HG03097 (cell line): ENCODE measurements around the gene ANKRD11.

ENCODE experiments used
- ATAC-seq: cut with Tn5 transposase; IDR thresholded peaks from one replicate; pipeline ENCODE4 v1.9.1; 2021; ENCODE audit not compliant: unreplicated experiment, low FRiP score

Gene ANKRD11

GRCh38 chr16:89291363-89291762 is 199.0 kb downstream of the ANKRD11 start:
- ATAC-seq, result no peak

GRCh38 chr16:89290887-89291286 is 199.5 kb downstream of the ANKRD11 start:
- no peak for ATAC-seq

GRCh38 chr16:89290472-89290871 is 199.9 kb downstream of the ANKRD11 start:
- ATAC-seq, result no peak

GRCh38 chr16:89289428-89290395 is 200.6 kb downstream of the ANKRD11 start:
- no peak for ATAC-seq

DNA sequence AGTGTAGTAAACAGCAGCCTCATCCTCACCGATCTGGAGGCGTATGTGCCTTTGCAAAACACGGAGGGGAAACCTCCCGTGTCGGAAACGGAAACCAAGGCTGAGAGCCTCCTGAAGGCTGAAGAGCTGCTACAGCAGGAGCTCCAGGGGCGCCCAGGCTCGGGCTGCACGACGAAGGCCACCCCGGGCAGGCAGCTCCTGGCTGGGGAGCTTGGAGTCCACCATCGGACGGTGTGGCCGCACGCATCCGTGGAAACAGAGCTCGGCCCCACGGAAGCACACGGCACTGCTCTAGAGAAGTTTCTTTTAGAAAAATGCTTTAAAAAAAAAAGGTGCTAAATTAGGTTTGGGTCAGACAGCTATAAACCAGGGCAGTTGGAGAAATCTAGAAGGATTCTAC is 201.4 kb downstream of the ANKRD11 start:
- no peak for ATAC-seq

DNA sequence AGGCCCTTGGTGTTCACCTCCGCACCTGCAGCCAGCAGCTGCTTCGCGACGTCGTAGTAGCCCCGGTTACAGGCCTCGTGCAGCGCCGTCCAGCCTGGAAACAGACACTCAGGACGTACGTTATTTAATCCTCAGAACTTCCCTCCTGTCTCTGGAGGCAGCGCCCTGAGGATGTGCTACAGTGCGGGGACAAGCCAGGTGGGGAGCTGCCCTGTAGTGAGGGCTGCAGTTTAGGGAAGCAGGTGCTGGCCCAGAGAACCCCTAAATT is 201.8 kb downstream of the ANKRD11 start:
- ATAC-seq, result no peak

DNA sequence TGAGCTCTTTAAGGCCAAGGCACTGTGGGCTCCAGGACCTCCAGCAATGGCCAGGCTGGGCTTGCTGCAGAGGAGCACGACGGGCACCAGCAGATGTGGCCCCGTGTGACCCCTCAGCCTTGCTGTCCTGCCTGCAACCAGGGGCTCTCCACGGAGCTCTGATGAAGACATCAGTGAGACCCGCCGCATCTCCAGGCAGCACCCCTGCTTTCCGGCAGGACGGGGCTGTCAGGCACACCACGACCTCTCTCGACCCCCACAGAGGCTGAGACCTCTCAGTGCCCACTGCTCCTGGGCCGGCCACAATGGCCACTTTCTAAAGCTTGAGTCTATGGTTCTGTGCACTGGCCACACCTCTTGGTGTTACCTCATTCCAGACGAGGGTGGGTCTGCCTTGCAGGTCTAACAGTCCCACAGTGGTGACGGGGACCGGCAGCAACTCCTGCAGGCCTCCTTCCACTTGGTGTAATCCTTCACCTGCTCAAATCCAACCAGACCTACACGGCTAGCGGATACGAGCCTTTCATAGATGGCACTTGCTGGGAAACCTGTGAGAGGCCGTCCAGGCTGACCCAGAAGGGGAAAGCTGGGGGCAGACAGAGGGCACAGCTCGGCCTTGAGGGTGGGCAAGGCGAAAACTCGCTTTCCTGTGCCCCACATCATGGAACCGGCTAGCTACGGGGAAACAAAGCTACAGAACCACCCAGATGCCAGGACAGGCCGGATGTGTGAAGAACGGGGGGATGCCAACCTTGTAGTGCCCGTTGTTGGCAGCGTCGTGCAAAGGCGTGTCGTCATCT is 202.4 kb downstream of the ANKRD11 start:
- ATAC-seq, result no peak

DNA sequence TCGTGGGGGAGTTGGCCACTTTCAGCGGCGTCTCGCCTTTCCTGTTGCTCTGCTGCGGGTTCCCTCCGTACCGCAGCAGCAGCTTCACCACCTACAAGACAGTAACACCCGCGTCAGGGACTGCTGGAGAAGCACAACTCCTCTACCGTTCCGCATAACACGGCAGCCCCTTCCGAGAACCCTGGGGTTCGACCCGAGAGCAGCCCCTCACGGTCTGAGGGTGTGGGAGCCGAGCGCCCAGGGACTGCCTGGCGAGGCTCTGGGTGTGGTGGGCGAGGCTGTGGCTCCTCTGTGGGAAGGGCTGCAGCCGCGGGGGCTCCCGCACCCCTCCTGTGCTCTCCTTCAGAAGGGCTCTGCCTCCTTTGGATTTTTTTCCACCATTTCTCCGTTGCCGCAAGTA is 204.3 kb downstream of the ANKRD11 start:
- ATAC-seq, result no peak

DNA sequence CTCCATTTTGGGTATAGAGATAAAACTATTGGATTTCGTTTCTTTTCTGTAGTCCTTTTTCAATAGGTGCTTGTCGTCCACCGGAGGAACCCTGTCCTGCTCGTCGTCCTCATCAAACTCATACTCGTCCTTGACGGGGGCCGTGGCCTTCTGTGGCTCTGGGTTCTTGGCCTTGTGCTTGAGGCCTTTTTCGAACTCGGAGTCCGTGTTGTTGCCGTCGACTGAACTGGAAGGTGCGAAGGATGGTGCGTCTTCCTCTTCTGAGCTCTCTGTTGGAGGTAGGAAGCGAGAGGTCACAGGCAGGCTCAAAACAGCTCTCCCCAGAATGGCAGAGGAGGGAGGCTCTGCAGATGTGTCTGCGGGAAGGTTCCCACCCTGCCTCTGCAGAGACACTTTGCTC is 205.0 kb downstream of the ANKRD11 start:
- ATAC-seq, result no peak

- no peak for ATAC-seq
These were observed 206.9 kb downstream of the ANKRD11 start for GRCh38 chr16:89283449-89283848.

DNA sequence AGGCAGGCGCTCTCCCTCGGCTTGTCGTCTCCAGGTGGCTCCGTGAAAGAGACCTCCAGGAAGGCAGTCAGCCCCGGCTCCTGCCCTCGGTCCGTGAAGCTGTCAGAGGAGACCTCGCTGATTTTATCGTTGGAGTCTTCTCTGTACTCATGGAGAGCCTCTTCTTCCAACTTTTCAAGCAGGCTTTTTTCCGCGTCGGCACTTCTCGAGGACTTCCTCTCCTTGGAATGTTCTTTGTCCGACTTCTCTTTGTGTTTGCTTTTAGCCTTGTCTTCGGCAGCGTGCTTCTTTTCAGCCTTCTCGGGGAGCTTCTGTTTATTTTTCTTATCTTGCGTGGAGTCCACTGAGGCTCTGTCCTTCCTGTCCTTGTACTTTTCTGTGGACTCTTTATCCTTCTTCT is 207.8 kb downstream of the ANKRD11 start:
- ATAC-seq, result no peak

DNA sequence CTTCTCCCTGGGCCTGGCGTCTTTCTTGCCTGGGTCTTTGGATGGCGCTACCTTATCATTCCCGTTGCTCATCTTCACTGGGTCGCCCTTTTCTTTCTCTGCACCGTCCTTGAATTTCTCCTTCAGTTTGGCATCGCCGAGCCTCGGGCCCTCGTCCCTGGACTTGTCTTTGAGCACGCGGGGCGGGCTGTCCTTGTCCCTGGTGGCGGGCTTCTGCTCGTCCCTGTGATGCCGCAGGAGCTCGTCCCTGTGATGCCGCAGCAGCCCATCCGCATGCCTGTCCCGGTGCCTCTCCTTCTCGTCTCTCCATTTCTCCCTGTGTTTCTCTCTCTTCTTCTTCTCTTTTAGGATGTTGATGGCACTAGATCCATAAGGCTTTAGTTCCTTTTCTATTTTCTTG is 208.5 kb downstream of the ANKRD11 start:
- no peak for ATAC-seq

DNA sequence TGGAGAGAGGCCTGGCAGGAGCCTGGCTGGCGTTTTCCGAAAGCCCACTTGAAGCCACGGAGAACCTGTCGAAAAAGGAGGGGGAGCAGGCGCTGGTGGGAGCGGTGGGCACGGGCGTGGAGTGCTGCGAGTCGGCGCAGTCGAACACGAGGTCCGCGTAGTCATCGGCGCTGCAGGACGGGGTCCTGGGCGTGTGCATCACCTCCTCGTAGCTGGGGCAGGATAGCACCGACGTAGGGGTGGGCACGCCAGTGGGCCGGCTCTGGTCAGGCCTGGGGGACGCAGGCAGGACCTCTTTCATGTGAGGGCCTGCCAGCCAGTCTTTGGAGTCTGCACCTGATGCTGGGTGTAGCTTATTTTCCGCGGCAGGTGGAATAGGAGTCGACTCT is 209.2 kb downstream of the ANKRD11 start:
- no peak for ATAC-seq

GRCh38 chr16:89280546-89281188 is 209.7 kb downstream of the ANKRD11 start:
- ATAC-seq, result no peak

DNA sequence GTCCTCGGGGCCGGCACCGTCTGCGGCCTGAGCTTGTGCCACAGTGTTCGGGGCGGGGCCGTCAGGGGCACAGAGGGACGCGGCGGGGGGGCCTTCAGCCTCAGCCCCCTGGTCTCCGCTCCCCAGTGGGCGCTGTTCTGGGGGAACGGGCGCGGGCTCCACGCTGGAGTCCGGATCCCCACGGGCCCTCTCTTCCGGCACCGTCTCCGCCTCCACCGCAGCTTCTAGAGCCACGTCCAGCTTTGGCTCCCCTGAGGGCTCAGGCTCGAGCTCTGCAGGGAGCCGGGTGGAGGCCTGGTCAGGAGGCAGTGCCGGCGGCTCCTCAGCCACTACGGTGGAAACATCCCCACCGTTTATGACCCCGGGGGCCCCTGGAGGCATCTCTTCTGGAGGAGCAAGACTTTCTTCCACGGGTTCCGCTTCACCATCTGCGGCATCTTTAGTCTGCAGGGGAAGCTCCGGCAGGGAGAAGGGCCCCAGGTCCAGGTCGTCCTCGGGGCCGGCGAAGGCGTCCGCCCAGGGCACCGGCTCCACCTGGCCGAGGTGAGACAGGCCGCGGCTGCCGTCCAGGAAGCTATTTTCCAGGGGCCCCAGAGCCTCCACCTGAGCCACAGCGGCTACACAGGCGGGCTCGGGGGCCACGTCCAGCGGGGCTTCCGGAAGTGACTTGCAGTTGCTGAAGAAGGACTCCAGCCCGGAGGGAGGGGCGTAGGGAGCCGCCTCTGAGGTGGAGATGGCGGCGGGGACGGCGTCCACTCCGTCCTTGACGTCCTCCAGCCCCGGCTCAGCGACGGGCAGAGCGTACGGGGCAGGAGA is 210.5 kb downstream of the ANKRD11 start:
- ATAC-seq, result no peak

GRCh38 chr16:89278441-89279240 is 211.7 kb downstream of the ANKRD11 start:
- no peak for ATAC-seq

- ATAC-seq, result no peak
These were observed 212.6 kb downstream of the ANKRD11 start for GRCh38 chr16:89277641-89278341.

GRCh38 chr16:89277049-89277448 is 213.3 kb downstream of the ANKRD11 start:
- ATAC-seq, result no peak
